HG03565 (cell line): Measurements from ENCODE around the gene KLHL25.
A peak's percentile ranks its signal among the peaks of the same experiment; 100 is the strongest.
"Not testable (repeated sequence)": the region's sequence is repeated elsewhere in the genome, so short reads cannot be mapped to it uniquely, and the experiment has no call there.

Experiments
- ATAC-seq: cut with Tn5 transposase; IDR thresholded peaks from one replicate; pipeline ENCODE4 v1.9.1; 2021; ENCODE audit warnings: mild to moderate bottlenecking, moderate library complexity; ENCODE audit not compliant: unreplicated experiment

KLHL25 gene, protein sequence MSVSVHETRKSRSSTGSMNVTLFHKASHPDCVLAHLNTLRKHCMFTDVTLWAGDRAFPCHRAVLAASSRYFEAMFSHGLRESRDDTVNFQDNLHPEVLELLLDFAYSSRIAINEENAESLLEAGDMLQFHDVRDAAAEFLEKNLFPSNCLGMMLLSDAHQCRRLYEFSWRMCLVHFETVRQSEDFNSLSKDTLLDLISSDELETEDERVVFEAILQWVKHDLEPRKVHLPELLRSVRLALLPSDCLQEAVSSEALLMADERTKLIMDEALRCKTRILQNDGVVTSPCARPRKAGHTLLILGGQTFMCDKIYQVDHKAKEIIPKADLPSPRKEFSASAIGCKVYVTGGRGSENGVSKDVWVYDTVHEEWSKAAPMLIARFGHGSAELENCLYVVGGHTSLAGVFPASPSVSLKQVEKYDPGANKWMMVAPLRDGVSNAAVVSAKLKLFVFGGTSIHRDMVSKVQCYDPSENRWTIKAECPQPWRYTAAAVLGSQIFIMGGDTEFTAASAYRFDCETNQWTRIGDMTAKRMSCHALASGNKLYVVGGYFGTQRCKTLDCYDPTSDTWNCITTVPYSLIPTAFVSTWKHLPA

GRCh38 chr15:85794598-85795336 is at the start of gene KLHL25:
KLHL25 (minus strand) TSS chr15:85794925; CDS start chr15:85769810, 25,115 bp downstream.
- ATAC-seq: peak; percentile 96

GRCh38 chr15:85840802-85841152 is 46.1 kb upstream of the KLHL25 start:
- no peak for ATAC-seq

DNA sequence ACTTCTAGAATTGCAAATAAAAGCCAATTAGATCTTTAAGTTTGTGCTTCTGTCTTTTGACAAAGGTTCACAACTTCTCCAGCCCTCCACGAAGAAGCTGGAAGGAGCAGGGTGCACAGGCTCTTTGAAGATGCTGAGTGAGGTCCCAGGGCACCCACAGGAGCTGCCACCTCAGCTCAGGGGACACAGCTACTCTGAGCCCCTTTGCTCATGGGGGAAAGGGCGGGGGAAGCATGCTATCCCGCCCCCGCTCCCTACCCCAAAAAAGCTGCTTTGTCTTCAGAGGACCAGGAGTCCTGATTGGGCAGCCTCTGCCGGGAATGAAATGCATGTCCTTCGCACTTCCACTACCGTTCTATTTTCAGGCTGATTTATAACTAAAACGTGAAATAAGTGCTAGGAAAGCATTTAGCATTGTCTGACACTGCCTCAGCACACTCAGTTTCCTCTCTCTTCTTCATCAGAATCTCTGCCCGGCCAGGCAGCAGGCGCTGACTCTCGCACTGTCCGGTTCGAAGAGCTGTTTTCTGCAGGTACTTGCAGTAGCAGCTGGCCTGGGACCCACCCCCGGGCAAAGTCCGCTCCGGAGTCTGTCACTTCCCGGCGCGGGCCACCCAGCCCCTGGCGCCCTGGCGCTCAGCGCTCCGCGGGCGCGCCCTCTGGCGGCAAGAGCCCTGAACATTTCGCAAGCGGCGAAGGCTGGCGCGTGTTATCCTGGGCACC is 45.5 kb upstream of the KLHL25 start:
- peak; percentile 96 for ATAC-seq

- ATAC-seq: no peak
Measured at GRCh38 chr15:85839643-85840042, 44.9 kb upstream of the KLHL25 start.

DNA sequence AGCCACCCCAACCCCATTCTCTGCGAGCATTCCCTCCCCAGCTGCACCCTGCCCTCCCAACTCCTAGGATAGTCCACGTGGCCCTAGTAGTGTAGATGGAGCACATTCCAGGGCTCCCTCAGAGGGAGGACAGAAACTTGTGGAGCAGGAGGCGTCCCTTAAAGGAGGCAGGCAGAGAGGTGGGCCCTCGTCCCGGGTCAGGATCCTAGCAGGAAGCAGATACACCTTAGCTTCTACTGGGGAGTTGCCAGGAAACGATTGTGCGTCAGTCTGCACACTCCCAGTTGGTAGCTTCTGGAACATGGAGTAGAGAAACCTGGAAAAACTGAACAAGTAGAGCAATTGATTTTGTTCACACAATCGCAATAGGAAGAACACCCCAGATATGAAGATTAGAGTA is 43.9 kb upstream of the KLHL25 start:
- ATAC-seq: no peak

DNA sequence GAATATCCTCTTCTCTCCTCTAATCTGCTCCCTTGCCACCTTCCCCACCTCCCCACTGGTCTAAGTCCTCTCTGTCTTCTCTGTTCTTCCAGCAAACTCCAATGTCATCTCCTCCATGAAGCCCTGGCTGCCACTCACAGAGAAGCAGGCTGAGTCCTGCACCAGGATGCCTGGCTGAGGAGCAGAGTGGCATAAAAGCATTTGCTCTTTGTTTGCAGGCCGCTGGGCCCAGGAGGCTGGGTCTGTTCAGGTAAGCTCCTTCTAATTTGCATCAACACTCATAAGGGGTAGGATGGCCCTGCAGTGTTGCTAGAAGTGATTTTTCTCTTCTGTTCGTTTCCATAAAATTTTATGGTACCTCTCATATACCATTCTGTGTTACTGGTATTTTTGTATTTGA is 43.2 kb upstream of the KLHL25 start:
- ATAC-seq: no peak

DNA sequence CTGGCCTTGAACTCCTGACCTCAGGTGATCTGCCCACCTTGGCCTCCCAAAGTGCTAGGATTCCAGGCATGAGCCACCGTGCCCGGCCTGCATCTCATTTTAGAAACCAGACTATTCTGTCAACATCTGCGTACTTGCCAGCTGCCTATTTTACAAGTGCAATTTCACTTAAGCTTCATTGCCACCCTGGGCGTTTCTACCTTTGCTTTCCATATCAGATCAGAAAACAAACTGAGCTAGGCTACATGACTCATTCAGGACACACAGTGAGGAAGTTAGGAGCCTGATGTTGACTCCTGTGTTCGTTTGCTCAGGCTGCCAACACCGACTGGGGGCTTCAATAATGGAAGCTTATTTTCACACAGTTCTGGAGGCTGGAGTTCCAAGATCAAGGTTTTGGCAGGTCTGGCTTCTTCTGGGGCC is 42.3 kb upstream of the KLHL25 start:
- ATAC-seq: no peak

- ATAC-seq: no peak
Measured at GRCh38 chr15:85834651-85835050, 39.9 kb upstream of the KLHL25 start.

GRCh38 chr15:85832394-85832793 is 37.7 kb upstream of the KLHL25 start:
- no peak for ATAC-seq

GRCh38 chr15:85831415-85832113 is 36.8 kb upstream of the KLHL25 start:
- ATAC-seq: no peak

DNA sequence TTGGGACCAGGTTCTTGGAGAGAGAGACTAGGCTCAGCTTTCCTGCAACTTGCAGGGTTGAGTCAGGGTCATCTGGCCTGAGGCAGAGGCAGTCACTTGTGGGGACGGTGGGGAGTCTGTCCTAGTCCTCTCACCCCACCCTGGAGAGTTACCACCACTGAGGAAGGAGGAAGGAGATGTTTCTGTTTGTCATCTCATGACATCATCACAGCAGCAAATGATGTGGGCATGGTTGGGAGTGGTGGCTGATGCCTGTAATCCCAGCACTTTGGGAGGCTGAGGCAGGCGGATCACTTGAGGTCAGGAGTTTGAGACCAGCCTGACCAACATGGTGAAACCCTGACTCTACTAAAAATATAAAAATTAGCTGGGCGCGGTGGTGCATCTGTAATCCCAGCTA is 35.0 kb upstream of the KLHL25 start:
- not testable (repeated sequence) for ATAC-seq

DNA sequence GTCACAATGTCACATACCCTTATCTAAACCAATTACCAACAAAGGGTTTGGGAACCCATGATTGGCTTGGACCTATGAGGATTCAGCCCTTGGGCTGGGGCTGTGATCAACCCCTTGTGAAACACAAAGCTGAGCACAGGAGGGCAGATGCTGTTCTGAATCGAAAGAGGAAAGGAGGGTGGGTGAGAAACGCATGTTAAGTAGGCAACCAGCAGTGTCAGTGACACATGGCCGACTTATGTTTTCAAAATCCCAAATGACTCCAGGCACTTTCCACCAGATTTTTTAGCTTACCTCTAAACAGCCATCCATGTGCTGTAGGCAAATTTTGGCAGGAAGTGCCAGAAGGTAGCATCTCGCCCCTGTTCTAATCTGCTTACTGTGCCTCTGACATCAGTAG is 34.1 kb upstream of the KLHL25 start:
- no peak for ATAC-seq

- ATAC-seq: no peak
Measured at GRCh38 chr15:85828126-85828525, 33.4 kb upstream of the KLHL25 start.

- ATAC-seq: no peak
Measured at GRCh38 chr15:85826756-85827515, 32.2 kb upstream of the KLHL25 start.

DNA sequence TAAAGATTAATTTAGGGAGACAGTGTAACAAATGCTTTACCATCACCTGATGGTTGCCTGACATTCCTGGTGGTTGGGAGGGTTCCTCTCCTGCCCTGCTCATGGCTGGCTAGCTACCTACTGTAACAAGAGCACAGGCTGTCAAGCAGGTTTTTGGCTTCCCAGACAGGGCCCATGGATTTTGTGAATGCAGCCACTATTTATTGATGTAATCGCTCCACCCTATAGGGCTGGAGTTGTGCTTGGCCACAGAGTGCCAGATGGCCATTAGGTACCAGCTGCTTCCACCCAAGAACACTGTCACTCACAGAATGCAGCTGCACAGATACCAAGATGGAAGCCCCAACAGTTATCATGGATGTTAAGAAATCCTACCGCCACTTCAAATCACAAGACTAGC is 31.0 kb upstream of the KLHL25 start:
- no peak for ATAC-seq

DNA sequence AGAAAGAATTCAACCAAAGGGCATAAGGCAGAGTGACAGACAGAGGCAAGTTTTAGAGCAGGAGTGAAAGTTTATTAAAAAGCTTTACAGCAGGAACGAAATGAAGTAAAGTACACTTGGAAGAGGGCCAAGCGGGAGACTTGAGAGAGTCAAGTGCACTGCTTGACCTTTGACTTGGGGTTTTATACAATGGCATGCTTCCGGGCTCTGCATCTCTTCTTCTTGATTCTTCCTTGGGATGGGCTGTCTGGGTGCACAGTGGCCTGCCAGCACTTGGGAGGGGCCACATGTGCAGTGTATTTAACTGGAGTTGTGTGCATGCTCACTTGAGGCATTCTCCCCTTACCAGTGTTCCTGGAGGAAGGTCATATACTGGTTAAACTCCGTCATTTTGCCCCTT is 30.4 kb upstream of the KLHL25 start:
- no peak for ATAC-seq

DNA sequence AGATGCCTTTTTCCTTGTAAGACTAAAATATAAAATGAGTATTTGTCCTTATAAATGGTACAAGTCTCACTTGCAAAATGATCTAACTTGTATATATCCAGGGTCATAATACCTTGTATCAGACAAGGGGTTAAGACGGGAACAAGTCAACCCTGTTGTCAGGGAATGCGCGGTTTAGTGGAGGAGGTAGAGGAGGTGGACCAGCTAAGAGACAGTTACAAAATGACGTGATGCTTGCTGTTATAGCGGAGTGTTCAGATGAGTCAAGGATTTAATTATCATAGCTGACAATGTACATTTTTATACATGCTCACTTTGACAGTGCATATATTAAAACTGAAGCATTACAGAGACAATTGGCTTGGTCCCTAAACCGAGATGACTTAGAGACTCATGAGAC is 26.8 kb upstream of the KLHL25 start:
- no peak for ATAC-seq

GRCh38 chr15:85819938-85820337 is 25.2 kb upstream of the KLHL25 start:
- ATAC-seq: no peak

- no peak for ATAC-seq
Measured at GRCh38 chr15:85813234-85813633, 18.5 kb upstream of the KLHL25 start.

DNA sequence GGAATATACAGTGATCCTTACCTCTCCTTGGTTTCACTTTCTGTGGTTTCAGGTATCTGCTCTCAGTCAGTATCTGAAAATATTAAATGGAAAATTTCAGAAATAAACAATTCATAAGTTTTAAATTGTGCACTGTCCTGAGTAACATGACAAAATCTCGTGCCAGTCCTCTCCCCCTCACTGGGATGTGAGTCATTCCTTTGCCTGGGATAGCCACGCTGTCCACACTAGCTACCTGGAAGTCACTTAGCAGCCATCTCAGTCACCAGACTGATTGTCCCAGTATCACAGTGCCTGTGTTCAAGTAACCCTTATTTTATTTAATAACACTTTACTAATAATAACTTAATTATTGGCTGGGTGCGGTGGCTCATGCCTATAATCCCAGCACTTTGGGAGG is 15.3 kb upstream of the KLHL25 start:
- no peak for ATAC-seq
